ENCODE measurements around the gene LRRC8D. TPM values are rescaled to one million over a fixed set of nuclear protein-coding genes. Genes with fewer than 3 reads are reported as not detected.

The LRRC8D gene
- total RNA-seq, 5 donors from 2014 or later (not counting 1 experiment from before 2014, with no cell fraction given): 23.8 to 43.4 (median 33.0) TPM

DNA sequence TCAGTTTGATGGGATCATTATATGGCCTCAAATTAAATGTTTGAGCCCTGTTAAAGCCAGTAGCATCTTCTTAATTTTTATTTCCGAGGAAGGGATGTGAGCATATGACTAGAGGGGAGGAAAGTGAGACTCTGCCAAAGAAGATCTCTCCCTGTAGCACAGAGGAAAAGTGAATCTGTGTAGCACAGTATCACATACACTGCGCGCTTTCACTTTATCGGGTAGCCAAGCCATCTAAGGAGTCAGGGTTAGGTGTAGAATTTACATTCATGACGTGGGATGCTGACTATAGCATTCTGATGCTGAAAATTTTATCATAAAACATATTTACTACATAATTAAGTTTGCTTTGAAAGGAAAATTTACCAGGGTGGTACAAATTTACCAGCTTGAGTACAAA is 24.0 kb downstream of the LRRC8D start:
- no peaks in the 10 kb centered on the region for H3K27me3 ChIP-seq (replicated peaks in 1 of 2; ENCODE audit: control insufficient read depth in 2 of 2, extremely low read depth in 1 of 2, insufficient read depth in 2 of 2, low read length in 1 of 2)
- no CpG with 5 or more reads among the region's 5 CpGs for WGBS (ENCODE audit: insufficient coverage)

DNA sequence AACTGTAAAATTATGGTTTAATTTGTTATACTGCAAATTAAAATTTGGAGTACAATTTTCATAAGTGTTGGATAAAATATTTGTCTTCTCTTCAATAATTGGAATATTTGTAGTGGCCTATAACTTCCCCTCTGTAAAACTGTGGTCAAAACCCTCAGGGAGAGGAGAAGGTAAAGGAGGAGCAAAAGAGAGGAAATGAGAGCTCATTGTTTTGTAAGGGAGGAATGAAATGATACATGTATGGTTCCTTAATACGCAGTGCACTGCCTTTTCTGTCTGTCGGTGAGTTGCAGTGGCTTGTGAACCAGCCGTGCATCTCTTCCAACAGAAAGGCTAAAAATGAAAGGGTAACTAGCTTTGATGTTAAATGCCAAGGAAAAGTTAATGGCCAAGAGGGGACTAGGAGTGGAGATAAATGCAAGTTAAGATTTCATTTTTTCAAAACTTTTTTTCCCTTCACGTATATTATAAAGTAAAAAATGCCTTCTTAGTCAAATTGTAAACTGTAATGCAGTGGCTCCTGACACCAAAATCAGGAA is 26.4 kb downstream of the LRRC8D start:
- Histone ChIP-seq H3K36me3 (ENCODE audit: control insufficient read depth in 2 of 2, extremely low read depth in 1 of 2, insufficient read depth in 1 of 2, low read length in 1 of 2) (peaks cover 0 to 8% of the 10 kb centered on the region in 2 donors), H3K27me3 (replicated peaks in 1 of 2; ENCODE audit: control insufficient read depth in 2 of 2, extremely low read depth in 1 of 2, insufficient read depth in 2 of 2, low read length in 1 of 2) (no peaks in the 10 kb centered on the region), H3K4me3 (ENCODE audit: control insufficient read depth in 1 of 2, extremely low read depth in 1 of 2, low read length in 1 of 2) (peak overlapping the region in 1 of 2 donors; percentile 44), H3K9me3 (no peaks in the 10 kb centered on the region), H3K27ac (ENCODE audit: low read length) (no peak overlapping the region), H3K4me1 (ENCODE audit: control insufficient read depth in 1 of 2, extremely low read depth in 1 of 2, insufficient read depth in 2 of 2, low read length in 2 of 2) (peaks cover 22 to 42% of the 10 kb centered on the region in 2 experiments)
- POLR2A ChIA-PET: interaction anchor here (0.7 to 1.3 kb wide), 2 partner anchors 11 to 21 kb away, joined by 3 to 5 read pairs; no protein-coding TSS in a partner anchor
- Mint-ChIP-seq H3K36me3 (peaks cover 26% of the 10 kb centered on the region), H3K9me3 (no peaks in the 10 kb centered on the region), H3K4me3 (peak overlapping the region; percentile 54 to 92 (median 73)), H3K27me3 (no peaks in the 10 kb centered on the region), H3K4me1 (peaks cover 74 to 81% (median 75%) of the 10 kb centered on the region in 3 donors), H3K27ac (peak overlapping the region; percentile 71 to 76)
- ATAC-seq (replicated peaks in 1 of 4) (no peak), DNase-seq (no peak)
- CTCF ChIA-PET: interaction anchor here in 1 of 2 donors (1.3 to 2.2 kb wide), 3 partner anchors 9 to 26 kb away, joined by 3 to 8 read pairs (median 6); no protein-coding TSS in a partner anchor
- WGBS (ENCODE audit: insufficient coverage): 29% methylated on average over 3 of the region's 4 CpGs

More for the DNA sequence above, 24.0 kb downstream of the LRRC8D start:
- Histone ChIP-seq H3K4me1 (ENCODE audit: control insufficient read depth in 1 of 2, extremely low read depth in 1 of 2, insufficient read depth in 2 of 2, low read length in 2 of 2) (peaks cover 22 to 43% of the 10 kb centered on the region in 2 experiments), H3K4me3 (ENCODE audit: control insufficient read depth in 1 of 2, extremely low read depth in 1 of 2, low read length in 1 of 2) (peak overlapping the region; percentile 82 to 98), H3K9me3 (no peaks in the 10 kb centered on the region), H3K36me3 (ENCODE audit: control insufficient read depth in 2 of 2, extremely low read depth in 1 of 2, insufficient read depth in 1 of 2, low read length in 1 of 2) (no peaks in the 10 kb centered on the region), H3K27ac (ENCODE audit: low read length) (peak overlapping the region; percentile 68)
- ChIA-PET CTCF (interaction anchor here (0.6 to 1.0 kb wide), 2 partner anchors 11 to 753 kb away, joined by 3 to 4 read pairs; no protein-coding TSS in a partner anchor), POLR2A (interaction anchor here (0.6 to 0.7 kb wide), 2 partner anchors 10 to 158 kb away, joined by 3 to 4 read pairs; no protein-coding TSS in a partner anchor)
- H3K9me3 Mint-ChIP-seq: no peaks in the 10 kb centered on the region
- H3K27me3 Mint-ChIP-seq: no peaks in the 10 kb centered on the region
- peak overlapping the region; percentile 91 to 93 for H3K27ac Mint-ChIP-seq
- H3K36me3 Mint-ChIP-seq: peaks cover 13% of the 10 kb centered on the region
- peak in 6 of 35 experiments; percentile 8 to 54 (median 20) for DNase-seq
- peaks cover 66 to 69% (median 68%) of the 10 kb centered on the region in 3 donors for H3K4me1 Mint-ChIP-seq
- peak in 1 of 4 experiments; percentile 21 for ATAC-seq (replicated peaks in 1 of 4)
- peak overlapping the region; percentile 92 to 94 (median 93) for H3K4me3 Mint-ChIP-seq

- H3K4me3 Mint-ChIP-seq: no peak overlapping the region
- Histone ChIP-seq H3K4me3 (ENCODE audit: control insufficient read depth in 1 of 2, extremely low read depth in 1 of 2, low read length in 1 of 2) (no peak overlapping the region), H3K9me3 (no peaks in the 10 kb centered on the region), H3K4me1 (ENCODE audit: control insufficient read depth in 1 of 2, extremely low read depth in 1 of 2, insufficient read depth in 2 of 2, low read length in 2 of 2) (peaks cover 15 to 27% of the 10 kb centered on the region in 2 experiments), H3K27ac (ENCODE audit: low read length) (no peak overlapping the region), H3K36me3 (ENCODE audit: control insufficient read depth in 2 of 2, extremely low read depth in 1 of 2, insufficient read depth in 1 of 2, low read length in 1 of 2) (peaks cover 0 to 15% of the 10 kb centered on the region in 2 donors), H3K27me3 (replicated peaks in 1 of 2; ENCODE audit: control insufficient read depth in 2 of 2, extremely low read depth in 1 of 2, insufficient read depth in 2 of 2, low read length in 1 of 2) (no peaks in the 10 kb centered on the region)
- CTCF ChIA-PET: no interaction called here
- ATAC-seq (replicated peaks in 1 of 4) (no peak), DNase-seq (no peak)
- peaks cover 26% of the 10 kb centered on the region for H3K36me3 Mint-ChIP-seq
- no CpG with 5 or more reads among the region's 4 CpGs for WGBS (ENCODE audit: insufficient coverage)
- H3K27me3 Mint-ChIP-seq: no peaks in the 10 kb centered on the region
- POLR2A ChIA-PET: interaction anchor here in 1 of 2 donors (0.6 kb wide), 1 partner anchor 85 kb away, joined by 3 read pairs; no protein-coding TSS in a partner anchor
- no peaks in the 10 kb centered on the region for H3K9me3 Mint-ChIP-seq
- H3K27ac Mint-ChIP-seq: peak overlapping the region in 1 of 2 donors; percentile 35
- peaks cover 46 to 53% (median 50%) of the 10 kb centered on the region in 3 donors for H3K4me1 Mint-ChIP-seq
Observed at GRCh38 chr1:89850844-89851415, 30.1 kb downstream of the LRRC8D start.

DNA sequence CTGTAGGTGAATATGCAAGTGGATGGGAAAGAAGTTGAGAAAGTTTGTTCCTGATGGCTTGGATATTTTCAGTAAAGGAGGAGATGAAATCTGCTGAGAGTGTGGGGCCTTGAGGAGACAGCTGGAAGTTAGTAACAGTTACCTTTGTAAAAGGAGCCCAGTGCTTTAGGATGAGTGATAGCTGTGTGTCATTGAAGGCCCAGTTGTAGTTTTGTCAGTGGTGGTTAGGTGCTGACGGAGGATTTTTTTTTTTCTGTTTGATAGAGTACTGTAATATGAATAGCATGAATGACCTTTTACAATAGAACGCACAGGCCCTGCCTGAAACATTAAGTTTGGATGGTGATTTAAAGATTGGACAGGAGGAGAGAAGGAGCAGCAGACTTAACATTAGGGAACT is 33.3 kb downstream of the LRRC8D start:
- ChIA-PET CTCF (interaction anchor here (1.0 to 1.4 kb wide), 2 partner anchors 10 to 11 kb away, joined by 4 to 8 read pairs; no protein-coding TSS in a partner anchor), POLR2A (interaction anchor here (0.6 to 0.9 kb wide), 4 partner anchors 10 to 32 kb away, joined by 3 to 7 read pairs (median 3); no protein-coding TSS in a partner anchor)
- no peaks in the 10 kb centered on the region for H3K9me3 Mint-ChIP-seq
- H3K4me1 Mint-ChIP-seq: peaks cover 21 to 25% (median 24%) of the 10 kb centered on the region in 3 donors
- peaks cover 9 to 12% of the 10 kb centered on the region in 2 experiments for H3K4me1 ChIP-seq (ENCODE audit: control insufficient read depth in 1 of 2, extremely low read depth in 1 of 2, insufficient read depth in 2 of 2, low read length in 2 of 2)
- H3K27me3 Mint-ChIP-seq: no peaks in the 10 kb centered on the region
- peaks cover 0 to 15% of the 10 kb centered on the region in 2 donors for H3K36me3 ChIP-seq (ENCODE audit: control insufficient read depth in 2 of 2, extremely low read depth in 1 of 2, insufficient read depth in 1 of 2, low read length in 1 of 2)
- 78% methylated on average over 1 of the region's 2 CpGs for WGBS (ENCODE audit: insufficient coverage)
- no peaks in the 10 kb centered on the region for H3K9me3 ChIP-seq
- no peaks in the 10 kb centered on the region for H3K27me3 ChIP-seq (replicated peaks in 1 of 2; ENCODE audit: control insufficient read depth in 2 of 2, extremely low read depth in 1 of 2, insufficient read depth in 2 of 2, low read length in 1 of 2)
- H3K4me3 Mint-ChIP-seq: no peak overlapping the region
- no peak overlapping the region for H3K27ac Mint-ChIP-seq
- ATAC-seq (replicated peaks in 1 of 4) (peak in 1 of 4 experiments; percentile 45), DNase-seq (no peak)
- no peak overlapping the region for H3K4me3 ChIP-seq (ENCODE audit: control insufficient read depth in 1 of 2, extremely low read depth in 1 of 2, low read length in 1 of 2)
- peak overlapping the region; percentile 90 for H3K27ac ChIP-seq (ENCODE audit: low read length)
- H3K36me3 Mint-ChIP-seq: peaks cover 18% of the 10 kb centered on the region

DNA sequence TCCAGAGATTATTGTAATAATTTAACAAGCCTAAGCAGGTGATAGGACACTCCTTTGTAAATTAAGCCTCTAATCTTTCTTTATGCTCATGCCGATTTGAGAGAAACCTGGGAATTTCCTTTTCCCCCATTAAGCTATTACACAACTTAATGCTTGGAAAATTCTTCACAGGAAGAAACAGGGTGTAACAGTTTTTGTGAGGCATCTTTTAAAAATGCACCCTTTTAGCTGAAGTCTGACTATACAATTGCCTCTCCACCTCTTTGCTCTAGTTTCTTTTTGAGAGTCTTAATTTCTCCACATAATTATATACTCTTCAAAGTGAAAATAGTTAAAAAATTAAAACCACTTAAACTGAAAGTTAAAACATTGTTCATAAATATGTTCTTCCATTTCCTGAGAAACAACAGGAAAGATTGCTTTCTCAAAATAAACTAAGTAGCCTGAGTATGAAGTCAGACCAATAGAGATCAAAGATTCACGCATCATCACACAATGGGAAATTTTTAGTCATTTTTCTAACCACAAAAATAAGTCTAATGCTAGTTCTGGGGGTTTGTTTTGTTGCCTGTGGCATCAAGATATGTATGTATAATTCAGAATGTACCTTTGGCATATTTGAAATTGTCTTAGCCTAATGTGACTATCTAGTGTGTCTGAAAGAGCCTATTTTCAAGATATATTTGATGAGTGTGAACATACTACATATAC is 34.7 kb downstream of the LRRC8D start:
- Histone ChIP-seq H3K4me1 (ENCODE audit: control insufficient read depth in 1 of 2, extremely low read depth in 1 of 2, insufficient read depth in 2 of 2, low read length in 2 of 2) (peaks cover 9 to 12% of the 10 kb centered on the region in 2 experiments), H3K4me3 (ENCODE audit: control insufficient read depth in 1 of 2, extremely low read depth in 1 of 2, low read length in 1 of 2) (no peak overlapping the region), H3K9me3 (no peaks in the 10 kb centered on the region), H3K36me3 (ENCODE audit: control insufficient read depth in 2 of 2, extremely low read depth in 1 of 2, insufficient read depth in 1 of 2, low read length in 1 of 2) (peaks cover 0 to 15% of the 10 kb centered on the region in 2 donors), H3K27ac (ENCODE audit: low read length) (peak overlapping the region; percentile 90), H3K27me3 (replicated peaks in 1 of 2; ENCODE audit: control insufficient read depth in 2 of 2, extremely low read depth in 1 of 2, insufficient read depth in 2 of 2, low read length in 1 of 2) (no peaks in the 10 kb centered on the region)
- Mint-ChIP-seq H3K27ac (no peak overlapping the region), H3K4me1 (peaks cover 7 to 23% (median 18%) of the 10 kb centered on the region in 3 donors), H3K9me3 (no peaks in the 10 kb centered on the region), H3K4me3 (no peak overlapping the region), H3K36me3 (peaks cover 24% of the 10 kb centered on the region), H3K27me3 (no peaks in the 10 kb centered on the region)
- ChIA-PET CTCF (interaction anchor here in 1 of 2 donors (1.3 to 2.0 kb wide), 2 partner anchors 9 to 12 kb away, joined by 3 to 8 read pairs; no protein-coding TSS in a partner anchor), POLR2A (interaction anchor here (0.6 to 1.7 kb wide), 3 partner anchors 10 to 17 kb away, joined by 3 to 11 read pairs (median 3); no protein-coding TSS in a partner anchor)
- peak in 2 of 35 experiments; percentile 6 to 78 for DNase-seq
- no CpG with 5 or more reads among the region's 2 CpGs for WGBS (ENCODE audit: insufficient coverage)
- peak; percentile 72 to 91 (median 84) for ATAC-seq (replicated peaks in 1 of 4)
